AG09319 (cell line): Measurements from ENCODE around the gene MLLT6.

Experiments used
- DNase-seq: peaks from one replicate; pipeline ENCODE4 v3.0.0-alpha.2; 2010; ENCODE audit warnings: low read depth; ENCODE audit errors: extremely low read depth
- CTCF ChIP-seq: IDR thresholded peaks from 2 replicates; pipeline ENCODE4 v1.5.1; 2011; ENCODE audit warnings: low read depth, mild to moderate bottlenecking, inconsistent platforms, low read length, moderate library complexity

MLLT6 gene

GRCh38 chr17:38730526-38731379, 25.7 kb downstream of the MLLT6 start:
- DNase-seq = no peak
- no peak for TF ChIP-seq CTCF

GRCh38 chr17:38731526-38732294, 26.6 kb downstream of the MLLT6 start:
- DNase-seq = no peak
- TF ChIP-seq CTCF = no peak

- TF ChIP-seq CTCF = no peak
- DNase-seq = no peak
These were observed 27.6 kb downstream of the MLLT6 start for GRCh38 chr17:38732376-38733281.

DNA sequence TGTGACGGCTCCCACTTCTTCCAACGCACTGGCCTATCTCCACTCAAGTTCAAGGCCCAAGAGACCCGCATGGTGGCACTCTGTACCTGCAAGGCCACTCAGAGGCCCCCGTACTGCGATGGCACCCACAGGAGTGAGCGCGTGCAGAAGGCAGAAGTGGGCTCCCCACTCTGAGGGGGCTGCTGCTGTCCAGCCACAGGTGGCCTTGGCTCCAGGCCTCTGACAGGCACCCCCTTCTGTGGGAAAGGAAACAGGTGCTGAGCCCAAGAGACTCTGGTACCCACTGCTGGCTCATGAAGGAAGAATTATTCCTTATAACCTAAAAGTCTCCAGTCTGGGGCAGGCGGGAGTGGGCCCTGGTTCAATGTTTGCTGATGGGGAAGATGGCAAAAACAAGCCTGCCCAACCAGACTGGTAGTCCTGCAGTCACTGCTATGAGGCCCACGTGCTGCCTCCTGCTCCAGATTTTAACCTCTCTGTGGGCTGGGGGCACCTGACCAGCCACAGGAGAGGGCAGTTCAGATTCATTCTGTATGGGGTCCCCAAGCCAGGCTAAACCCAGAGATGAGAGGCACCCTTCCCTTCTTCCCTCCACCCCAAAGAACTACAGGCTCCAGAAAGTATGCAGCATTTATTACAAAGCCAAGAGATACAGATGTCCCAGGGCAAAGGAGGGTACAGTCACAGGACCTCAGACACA, 28.4 kb downstream of the MLLT6 start:
- TF ChIP-seq CTCF = no peak
- DNase-seq = no peak

DNA sequence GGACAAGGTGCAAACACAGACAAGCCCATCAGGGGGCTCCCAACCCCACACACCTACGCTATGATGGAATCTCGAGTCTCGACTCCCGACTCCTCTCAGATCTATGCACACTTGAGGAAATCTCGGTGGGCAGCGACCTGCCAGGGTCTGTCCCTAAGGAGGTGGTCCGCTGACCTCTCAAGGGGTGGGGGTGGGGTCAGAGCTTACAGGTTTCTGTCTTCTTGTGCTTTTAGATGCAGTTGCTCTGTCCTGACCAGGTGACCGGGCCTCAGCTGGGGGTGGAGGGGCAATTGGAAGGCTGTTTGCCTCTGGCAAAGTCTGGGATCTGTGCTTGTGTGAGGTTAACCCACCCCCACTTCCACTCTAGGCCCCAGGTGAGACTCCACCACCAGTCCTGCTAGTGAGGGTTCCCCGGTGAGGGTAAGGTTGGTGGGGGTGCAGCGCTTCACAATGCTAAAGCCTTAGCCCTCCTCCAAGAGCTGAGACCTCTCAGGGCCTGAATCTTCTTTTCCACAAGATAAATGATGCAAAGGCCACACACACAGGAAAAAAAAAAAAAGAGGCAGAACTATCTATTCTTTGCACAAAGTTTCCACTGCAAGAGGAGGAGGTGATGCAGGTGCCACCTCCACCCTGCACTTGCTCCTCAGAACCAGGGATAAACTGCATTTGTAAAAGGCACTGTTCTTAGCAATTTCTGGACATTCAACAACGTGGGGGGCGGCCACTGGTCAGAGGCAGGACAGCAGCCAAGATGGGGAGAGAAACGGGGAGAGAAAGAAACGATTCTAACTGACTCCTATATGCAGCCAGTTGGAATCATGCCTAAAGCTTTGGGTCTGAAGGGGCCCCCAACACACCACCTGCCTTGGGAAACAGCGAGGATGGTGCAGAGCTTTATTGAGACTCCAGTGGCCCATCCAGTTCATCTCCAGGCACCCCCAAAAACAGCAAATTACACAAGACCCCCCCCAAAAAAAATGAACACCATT, 29.2 kb downstream of the MLLT6 start:
- TF ChIP-seq CTCF = no peak; the same call in 1 of the 2 replicates
- no peak for DNase-seq
